ENCODE measurements around the gene ZBTB21.

ZBTB21 gene

DNA sequence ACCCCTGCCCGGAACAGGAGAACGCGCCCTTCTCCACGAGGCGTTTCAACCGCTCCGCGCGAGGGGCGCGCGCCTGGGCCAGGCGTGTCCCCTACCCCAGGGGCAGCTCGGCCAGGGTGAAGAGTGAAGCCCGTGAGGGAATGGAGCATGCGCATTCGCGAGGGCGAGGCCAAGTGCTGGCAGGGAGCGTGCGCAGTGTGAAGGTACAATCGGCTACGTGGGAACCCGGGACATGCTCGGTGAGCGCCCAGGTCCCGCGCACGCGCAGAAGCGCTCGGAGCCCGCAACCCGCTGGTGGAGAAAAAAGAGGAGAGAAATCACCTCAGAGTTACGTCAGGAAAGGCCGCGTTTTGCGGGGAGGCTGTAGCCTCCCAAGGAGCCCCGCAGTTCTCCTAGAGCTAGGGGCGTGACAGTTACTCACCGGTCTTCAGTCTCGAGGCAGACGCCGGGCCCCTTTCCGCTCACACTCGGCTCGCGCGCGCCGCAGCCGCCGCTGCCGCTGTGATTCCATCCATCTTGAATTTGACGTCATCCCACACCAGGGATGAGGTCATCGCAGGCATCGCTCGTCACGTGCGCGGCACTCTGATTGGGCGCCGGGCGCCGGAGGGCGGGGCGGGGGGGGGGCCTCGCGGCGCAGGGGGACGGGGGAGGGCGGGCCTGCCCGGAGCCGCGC, at the start of gene ZBTB21:
Gene ZBTB21, minus strand, starts transcription at position 530 of the 676 bp plus-strand sequence. CDS start 16,265 bp downstream, outside the sequence.
- Histone ChIP-seq H3K27me3 (ENCODE audit: insufficient read depth, low read length) (no peaks in the 10 kb centered on the region), H3K36me3 (ENCODE audit: insufficient read depth, low read length) (peaks cover 11% of the 10 kb centered on the region), H3K4me3 (ENCODE audit: low read length) (peak within 1 kb of the TSS; percentile 72)

DNA sequence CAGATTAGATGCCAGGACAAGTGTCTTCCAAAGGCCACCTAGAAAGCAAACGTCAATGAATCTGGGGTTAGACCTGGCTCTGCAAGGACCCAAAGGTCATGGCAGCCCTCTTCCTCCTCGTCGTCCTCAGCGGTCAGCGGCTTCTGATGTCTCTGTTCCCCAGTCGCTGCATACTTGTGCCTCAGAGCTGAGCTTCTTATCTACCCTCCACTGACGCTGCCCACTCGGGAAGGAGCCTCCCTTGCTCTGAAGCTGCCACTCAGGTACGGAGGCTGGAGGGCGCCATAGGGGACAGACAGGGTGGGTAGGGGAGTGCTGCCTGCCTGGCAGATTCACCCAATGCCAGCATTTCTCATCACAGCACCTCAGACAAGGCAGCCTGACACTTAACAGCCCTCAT, 49.6 kb upstream of the ZBTB21 start:
- H3K9me3 ChIP-seq (ENCODE audit: low read length) = peaks cover 1% of the 10 kb centered on the region
- H3K36me3 ChIP-seq (ENCODE audit: insufficient read depth, low read length) = no peaks in the 10 kb centered on the region
- peaks cover 7% of the 10 kb centered on the region for H3K4me1 ChIP-seq (ENCODE audit: insufficient read depth, low read length)
- H2AFZ ChIP-seq (ENCODE audit: low read depth, low read length) = no peak overlapping the region
- H3K27me3 ChIP-seq (ENCODE audit: insufficient read depth, low read length) = peaks cover 20% of the 10 kb centered on the region
- H3K4me3 ChIP-seq (ENCODE audit: low read length) = no peak overlapping the region

More for the DNA sequence above, at the start of gene ZBTB21:
- Histone ChIP-seq H3K9me3 (ENCODE audit: low read length) (peaks cover 2% of the 10 kb centered on the region), H3K4me1 (ENCODE audit: insufficient read depth, low read length) (peaks cover 12% of the 10 kb centered on the region), H2AFZ (ENCODE audit: low read depth, low read length) (peak within 1 kb of the TSS; percentile 92)

DNA sequence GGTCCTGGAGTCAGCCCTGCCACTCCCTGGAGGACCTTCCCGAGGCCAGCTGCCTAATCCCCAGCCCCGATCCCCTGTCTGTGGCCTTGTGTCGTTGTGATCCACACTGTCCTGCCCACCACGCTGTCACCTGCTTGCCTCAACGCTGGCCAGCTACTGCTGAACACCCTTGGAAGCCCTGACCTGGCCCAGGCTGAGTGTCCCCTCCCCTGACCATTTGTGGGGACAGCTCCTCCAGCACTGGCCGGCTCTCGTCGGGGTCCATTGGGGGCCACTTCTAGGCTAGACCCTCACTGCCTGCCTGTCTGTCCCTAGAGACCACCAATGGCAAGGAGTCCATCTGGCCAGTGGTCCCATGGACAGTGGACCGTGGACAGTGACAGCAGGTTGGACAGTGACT, 49.0 kb upstream of the ZBTB21 start:
- peaks cover 20% of the 10 kb centered on the region for H3K27me3 ChIP-seq (ENCODE audit: insufficient read depth, low read length)
- H3K4me1 ChIP-seq (ENCODE audit: insufficient read depth, low read length) = peaks cover 7% of the 10 kb centered on the region
- no peak overlapping the region for H3K4me3 ChIP-seq (ENCODE audit: low read length)
- peaks cover 1% of the 10 kb centered on the region for H3K9me3 ChIP-seq (ENCODE audit: low read length)
- no peak overlapping the region for H2AFZ ChIP-seq (ENCODE audit: low read depth, low read length)
- H3K36me3 ChIP-seq (ENCODE audit: insufficient read depth, low read length) = no peaks in the 10 kb centered on the region

DNA sequence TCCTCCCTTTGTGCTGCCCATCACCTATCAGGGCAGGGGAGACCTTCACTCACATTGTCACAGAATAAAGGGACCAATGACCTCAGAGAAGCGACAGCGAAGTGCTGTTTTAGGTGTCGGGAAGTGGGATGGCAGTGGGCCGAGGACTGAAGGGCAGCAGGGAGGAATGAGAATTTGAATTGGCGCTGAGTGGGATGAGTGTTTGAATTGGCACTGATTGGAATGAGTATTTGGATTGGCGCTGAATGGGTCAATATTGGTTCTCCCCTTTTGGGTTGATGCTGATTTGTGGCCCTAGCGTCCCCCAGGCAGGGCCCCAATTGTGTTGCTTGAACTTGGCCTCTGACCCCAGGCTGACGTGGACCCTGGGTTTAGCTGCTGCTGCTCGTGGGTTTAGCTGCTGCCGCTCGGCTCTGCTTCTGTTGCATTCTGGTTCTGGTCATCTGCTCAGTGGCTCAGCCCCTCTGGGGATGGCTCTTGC, 48.5 kb upstream of the ZBTB21 start:
- H3K9me3 ChIP-seq (ENCODE audit: low read length) = peaks cover 1% of the 10 kb centered on the region
- peaks cover 20% of the 10 kb centered on the region for H3K27me3 ChIP-seq (ENCODE audit: insufficient read depth, low read length)
- H2AFZ ChIP-seq (ENCODE audit: low read depth, low read length) = no peak overlapping the region
- no peak overlapping the region for H3K4me3 ChIP-seq (ENCODE audit: low read length)
- peaks cover 6% of the 10 kb centered on the region for H3K4me1 ChIP-seq (ENCODE audit: insufficient read depth, low read length)
- H3K36me3 ChIP-seq (ENCODE audit: insufficient read depth, low read length) = no peaks in the 10 kb centered on the region

DNA sequence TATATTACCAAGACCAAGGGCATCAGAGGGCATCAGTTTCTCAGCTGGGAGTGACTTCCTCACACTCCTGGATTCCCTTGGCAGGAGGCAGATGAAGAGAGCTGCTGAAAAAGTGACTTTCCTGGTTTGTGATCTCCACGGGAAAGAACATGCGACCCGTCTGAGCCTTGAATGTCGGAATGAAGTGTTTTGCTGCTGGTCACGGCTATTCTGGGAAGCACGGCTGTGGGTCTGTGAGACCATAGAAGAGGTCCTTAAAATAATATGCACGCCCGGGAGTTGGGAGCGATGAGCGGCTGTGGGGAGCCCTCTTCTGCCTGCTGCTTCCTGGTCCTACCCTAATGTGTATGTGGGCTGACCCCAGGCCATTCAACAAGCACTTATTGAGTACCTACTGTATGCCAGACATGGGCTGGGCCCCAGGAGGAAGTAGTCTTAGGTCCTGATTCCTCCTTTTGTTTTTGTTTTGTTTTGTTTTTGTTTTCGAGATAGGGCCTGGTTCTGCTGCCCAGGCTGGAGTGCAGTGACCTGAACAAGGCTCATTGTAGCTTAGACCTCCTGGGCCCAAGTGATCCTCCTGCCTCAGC, 47.8 kb upstream of the ZBTB21 start:
- peaks cover 20% of the 10 kb centered on the region for H3K27me3 ChIP-seq (ENCODE audit: insufficient read depth, low read length)
- peaks cover 1% of the 10 kb centered on the region for H3K9me3 ChIP-seq (ENCODE audit: low read length)
- H3K4me1 ChIP-seq (ENCODE audit: insufficient read depth, low read length) = no peaks in the 10 kb centered on the region
- H2AFZ ChIP-seq (ENCODE audit: low read depth, low read length) = no peak overlapping the region
- no peaks in the 10 kb centered on the region for H3K36me3 ChIP-seq (ENCODE audit: insufficient read depth, low read length)
- no peak overlapping the region for H3K4me3 ChIP-seq (ENCODE audit: low read length)

DNA sequence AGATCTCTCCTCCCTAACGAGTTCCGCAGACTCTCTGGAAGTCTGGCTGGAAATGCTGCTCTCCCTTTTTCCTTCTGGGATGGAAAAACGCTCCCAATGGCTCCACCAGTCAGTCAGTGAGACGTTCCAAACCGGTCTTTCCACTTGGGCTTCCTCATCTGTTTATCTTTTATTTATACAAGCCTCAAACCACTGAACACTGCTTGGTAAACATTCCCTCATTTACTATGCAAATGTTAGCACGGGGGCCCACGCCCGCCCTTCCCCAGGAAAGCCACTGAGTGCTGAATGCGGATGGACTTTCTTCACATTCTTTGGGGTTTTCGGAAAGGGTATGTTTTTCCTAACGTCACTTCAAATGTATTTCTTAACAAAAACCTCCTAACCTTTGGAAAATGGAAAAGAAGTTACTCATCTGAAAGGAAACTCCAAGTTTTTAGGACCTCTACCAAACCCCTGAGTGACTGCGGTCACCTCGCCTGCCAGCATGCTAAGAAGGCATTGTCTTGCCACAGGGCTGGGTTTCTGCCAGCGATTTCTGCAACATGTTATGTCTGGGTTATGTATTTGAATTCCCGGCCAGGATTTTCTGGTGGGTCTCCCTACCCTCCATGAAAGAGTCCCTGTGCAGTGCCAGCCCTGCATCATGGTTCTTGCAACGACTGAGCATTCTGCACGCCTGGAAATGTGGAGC, 47.0 kb upstream of the ZBTB21 start:
- Histone ChIP-seq H3K36me3 (ENCODE audit: insufficient read depth, low read length) (no peaks in the 10 kb centered on the region), H3K27me3 (ENCODE audit: insufficient read depth, low read length) (peaks cover 12% of the 10 kb centered on the region), H2AFZ (ENCODE audit: low read depth, low read length) (no peak overlapping the region), H3K4me1 (ENCODE audit: insufficient read depth, low read length) (no peaks in the 10 kb centered on the region), H3K9me3 (ENCODE audit: low read length) (peaks cover 1% of the 10 kb centered on the region), H3K4me3 (ENCODE audit: low read length) (no peak overlapping the region)

DNA sequence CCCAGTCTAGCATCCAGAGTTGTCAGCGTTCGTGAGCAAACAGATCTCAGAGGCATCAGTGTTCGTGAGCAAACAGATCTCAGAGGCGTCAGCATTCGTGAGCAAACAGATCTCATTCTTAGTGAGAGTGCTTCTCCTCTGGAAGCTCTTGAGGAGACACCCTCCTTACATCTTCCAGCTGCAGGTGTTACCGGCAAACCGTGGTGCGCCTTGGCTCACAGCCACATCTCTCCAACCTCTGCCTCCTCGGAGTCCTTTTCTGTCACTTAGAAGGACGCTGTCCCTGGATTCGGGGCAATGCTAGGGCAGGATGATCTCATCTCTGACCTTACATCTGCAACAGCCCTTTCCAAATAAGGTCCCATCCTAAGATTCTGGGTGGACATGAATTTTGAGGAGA, 46.3 kb upstream of the ZBTB21 start:
- no peaks in the 10 kb centered on the region for H3K4me1 ChIP-seq (ENCODE audit: insufficient read depth, low read length)
- no peak overlapping the region for H2AFZ ChIP-seq (ENCODE audit: low read depth, low read length)
- H3K27me3 ChIP-seq (ENCODE audit: insufficient read depth, low read length) = peaks cover 10% of the 10 kb centered on the region
- H3K9me3 ChIP-seq (ENCODE audit: low read length) = peaks cover 1% of the 10 kb centered on the region
- no peaks in the 10 kb centered on the region for H3K36me3 ChIP-seq (ENCODE audit: insufficient read depth, low read length)
- no peak overlapping the region for H3K4me3 ChIP-seq (ENCODE audit: low read length)

DNA sequence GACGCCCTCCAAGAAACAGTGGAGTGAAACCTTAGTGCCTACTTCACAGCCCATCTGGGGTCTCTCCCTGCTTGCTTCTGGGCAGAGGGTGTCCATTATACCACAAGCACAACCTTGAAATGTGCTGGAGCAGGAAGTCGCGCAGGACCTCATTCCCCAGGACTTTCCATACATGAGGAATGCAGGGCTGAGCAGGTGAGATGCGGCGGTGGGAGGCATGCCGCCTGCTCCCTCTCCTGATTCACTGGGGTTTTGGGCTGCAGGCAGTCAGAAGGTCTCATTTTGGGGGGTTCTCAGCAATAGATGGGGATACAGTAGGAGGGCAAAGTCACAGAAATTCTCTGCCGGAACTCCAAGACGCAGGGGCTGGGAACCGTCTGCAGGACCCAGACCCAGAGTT, 45.3 kb upstream of the ZBTB21 start:
- Histone ChIP-seq H2AFZ (ENCODE audit: low read depth, low read length) (no peak overlapping the region), H3K36me3 (ENCODE audit: insufficient read depth, low read length) (no peaks in the 10 kb centered on the region), H3K4me1 (ENCODE audit: insufficient read depth, low read length) (no peaks in the 10 kb centered on the region), H3K9me3 (ENCODE audit: low read length) (peaks cover 1% of the 10 kb centered on the region), H3K27me3 (ENCODE audit: insufficient read depth, low read length) (peaks cover 5% of the 10 kb centered on the region), H3K4me3 (ENCODE audit: low read length) (no peak overlapping the region)

DNA sequence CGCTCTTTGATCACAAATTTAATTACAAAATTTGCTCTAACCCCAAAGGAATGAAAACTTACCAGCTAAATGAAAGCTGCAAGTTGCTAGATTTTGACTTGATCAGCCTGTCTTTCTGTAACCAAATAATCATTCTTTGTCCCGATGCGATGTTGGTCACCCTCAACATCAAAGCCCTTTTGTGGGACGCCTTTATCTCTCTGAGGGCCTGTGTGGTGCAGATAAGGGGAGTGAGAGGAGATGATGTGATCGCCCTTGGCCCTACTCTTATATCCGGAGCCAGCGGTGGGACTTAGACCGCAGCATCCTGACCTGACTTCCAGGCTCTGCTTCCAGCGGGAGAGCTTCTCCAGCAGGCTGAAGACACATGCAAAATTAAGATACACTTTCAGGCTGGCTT, 41.6 kb upstream of the ZBTB21 start:
- no peaks in the 10 kb centered on the region for H3K36me3 ChIP-seq (ENCODE audit: insufficient read depth, low read length)

DNA sequence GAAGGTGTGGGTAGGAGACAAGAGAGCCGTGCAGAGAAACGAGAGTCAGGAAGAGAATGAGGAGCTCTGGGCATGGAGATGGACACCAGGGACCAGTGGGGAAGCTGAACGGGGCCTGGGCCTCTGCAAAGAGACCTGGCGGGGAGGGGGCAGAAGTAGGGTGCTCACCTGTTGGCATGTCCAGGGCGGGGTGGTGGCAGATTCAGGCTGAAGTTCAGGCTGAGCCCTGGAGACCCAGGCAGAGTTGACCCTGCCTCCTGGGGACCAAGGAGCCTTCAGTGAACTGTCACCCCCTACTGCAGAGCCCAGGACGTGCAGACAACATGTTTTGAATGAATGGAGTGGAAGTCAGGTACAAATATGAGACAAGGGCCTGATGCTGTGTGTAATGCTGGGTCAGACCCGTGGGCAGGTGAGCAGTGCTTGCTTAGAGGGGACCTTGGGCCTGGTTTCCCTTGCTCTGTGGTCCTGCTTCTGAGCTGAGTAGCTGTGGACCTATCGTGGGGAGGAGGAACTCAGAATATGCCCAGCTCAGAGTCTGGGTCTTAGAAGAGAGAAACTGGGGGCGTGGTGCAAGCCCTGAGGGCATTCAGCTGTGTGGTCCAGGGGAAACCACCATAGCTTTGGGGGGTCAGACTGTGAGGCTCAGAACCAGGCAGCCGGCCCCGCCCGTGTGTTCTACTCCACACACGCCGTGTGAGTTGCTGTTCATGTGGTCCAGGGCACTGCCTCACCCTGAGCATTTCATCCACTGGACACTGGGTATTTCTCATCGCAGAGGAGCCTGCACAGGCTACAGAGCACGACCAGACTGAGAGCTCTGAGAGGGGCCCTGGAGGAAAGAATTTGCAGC, 39.6 kb upstream of the ZBTB21 start:
- Histone ChIP-seq H2AFZ (ENCODE audit: low read depth, low read length) (no peak overlapping the region), H3K4me3 (ENCODE audit: low read length) (no peak overlapping the region), H3K9me3 (ENCODE audit: low read length) (no peaks in the 10 kb centered on the region), H3K36me3 (ENCODE audit: insufficient read depth, low read length) (no peaks in the 10 kb centered on the region), H3K27me3 (ENCODE audit: insufficient read depth, low read length) (no peaks in the 10 kb centered on the region), H3K4me1 (ENCODE audit: insufficient read depth, low read length) (no peaks in the 10 kb centered on the region)

More for the DNA sequence above, 41.6 kb upstream of the ZBTB21 start:
- H3K4me1 ChIP-seq (ENCODE audit: insufficient read depth, low read length) = no peaks in the 10 kb centered on the region
- no peak overlapping the region for H2AFZ ChIP-seq (ENCODE audit: low read depth, low read length)
- no peaks in the 10 kb centered on the region for H3K9me3 ChIP-seq (ENCODE audit: low read length)
- no peaks in the 10 kb centered on the region for H3K27me3 ChIP-seq (ENCODE audit: insufficient read depth, low read length)
- H3K4me3 ChIP-seq (ENCODE audit: low read length) = no peak overlapping the region

DNA sequence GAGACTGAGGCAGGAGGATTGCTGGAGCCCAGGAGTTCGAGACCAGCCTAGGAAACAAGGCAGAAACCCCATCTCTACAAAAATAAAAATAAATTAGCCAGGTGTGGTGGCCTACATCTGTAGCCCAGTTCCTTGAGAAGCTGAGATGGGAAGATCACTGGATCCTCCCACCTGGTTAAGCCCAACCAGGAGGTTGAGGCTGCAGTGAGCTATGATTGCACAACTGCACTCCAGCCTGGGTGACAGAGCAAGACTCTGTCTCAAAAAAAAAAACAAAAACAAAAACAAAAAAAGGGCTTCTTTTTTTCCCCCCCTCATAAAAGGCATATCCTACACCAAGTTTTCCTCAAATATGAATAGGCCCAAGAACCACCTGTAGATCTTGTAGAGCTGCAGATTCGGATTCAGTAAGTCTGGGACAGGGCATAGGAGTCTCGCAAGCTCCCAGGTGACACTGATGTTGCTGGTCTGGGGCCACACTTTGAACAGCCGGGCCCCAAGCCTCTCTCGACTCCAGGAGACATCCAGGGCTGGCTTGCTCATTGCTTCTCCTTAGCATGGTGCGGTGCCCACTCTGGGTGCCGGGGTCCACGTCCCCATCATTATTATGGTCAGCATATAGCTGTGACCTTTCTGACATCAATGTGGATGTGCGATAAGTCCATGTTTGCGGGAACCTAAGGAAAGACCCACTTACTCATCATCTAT, 38.9 kb upstream of the ZBTB21 start:
- H3K4me1 ChIP-seq (ENCODE audit: insufficient read depth, low read length) = no peaks in the 10 kb centered on the region
- no peaks in the 10 kb centered on the region for H3K27me3 ChIP-seq (ENCODE audit: insufficient read depth, low read length)
- no peaks in the 10 kb centered on the region for H3K36me3 ChIP-seq (ENCODE audit: insufficient read depth, low read length)
- no peak overlapping the region for H2AFZ ChIP-seq (ENCODE audit: low read depth, low read length)
- H3K4me3 ChIP-seq (ENCODE audit: low read length) = no peak overlapping the region
- H3K9me3 ChIP-seq (ENCODE audit: low read length) = no peaks in the 10 kb centered on the region

DNA sequence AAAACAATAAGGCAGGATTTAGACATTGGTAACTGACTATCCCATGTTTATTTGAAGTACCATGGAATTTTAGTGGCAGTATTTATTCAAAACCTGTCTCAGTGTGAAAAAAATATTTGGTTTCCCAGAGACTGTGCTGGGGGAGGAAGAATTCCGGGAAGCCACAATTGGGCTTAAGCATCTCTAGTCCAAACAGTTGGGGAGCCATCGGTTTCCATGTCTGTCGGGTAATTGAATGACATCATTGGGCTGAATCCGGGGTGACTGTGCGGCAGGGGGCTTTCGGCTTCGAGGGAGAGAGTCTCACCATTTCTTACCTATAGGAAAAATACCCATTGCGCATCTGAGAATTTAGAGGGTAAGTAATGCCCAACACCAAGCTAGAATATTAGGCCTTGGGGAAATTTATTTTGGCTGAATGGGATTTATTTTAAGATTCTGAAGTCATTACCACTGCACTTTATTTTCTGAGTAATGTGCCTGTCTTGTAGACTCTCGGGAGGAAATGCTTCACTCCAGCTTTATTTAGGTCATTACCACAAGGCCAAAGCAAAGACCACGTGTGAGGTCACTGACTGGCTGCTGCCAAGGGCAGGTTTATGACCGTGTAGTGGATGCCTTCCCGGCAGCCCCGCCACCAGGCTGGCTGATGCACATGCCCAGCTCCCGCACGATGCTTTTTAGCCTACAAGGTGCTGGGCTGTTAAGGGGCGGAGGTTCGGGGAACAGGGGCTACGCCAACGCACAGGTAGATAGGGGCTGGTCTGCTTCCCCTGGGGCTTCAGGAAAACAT, 37.9 kb upstream of the ZBTB21 start:
- Histone ChIP-seq H3K4me1 (ENCODE audit: insufficient read depth, low read length) (no peaks in the 10 kb centered on the region), H3K36me3 (ENCODE audit: insufficient read depth, low read length) (no peaks in the 10 kb centered on the region), H3K27me3 (ENCODE audit: insufficient read depth, low read length) (no peaks in the 10 kb centered on the region), H3K4me3 (ENCODE audit: low read length) (no peak overlapping the region), H3K9me3 (ENCODE audit: low read length) (no peaks in the 10 kb centered on the region), H2AFZ (ENCODE audit: low read depth, low read length) (no peak overlapping the region)

All from neuron (in vitro differentiated cells).